ENCODE data around the gene C14orf180.

C14orf180 gene

DNA sequence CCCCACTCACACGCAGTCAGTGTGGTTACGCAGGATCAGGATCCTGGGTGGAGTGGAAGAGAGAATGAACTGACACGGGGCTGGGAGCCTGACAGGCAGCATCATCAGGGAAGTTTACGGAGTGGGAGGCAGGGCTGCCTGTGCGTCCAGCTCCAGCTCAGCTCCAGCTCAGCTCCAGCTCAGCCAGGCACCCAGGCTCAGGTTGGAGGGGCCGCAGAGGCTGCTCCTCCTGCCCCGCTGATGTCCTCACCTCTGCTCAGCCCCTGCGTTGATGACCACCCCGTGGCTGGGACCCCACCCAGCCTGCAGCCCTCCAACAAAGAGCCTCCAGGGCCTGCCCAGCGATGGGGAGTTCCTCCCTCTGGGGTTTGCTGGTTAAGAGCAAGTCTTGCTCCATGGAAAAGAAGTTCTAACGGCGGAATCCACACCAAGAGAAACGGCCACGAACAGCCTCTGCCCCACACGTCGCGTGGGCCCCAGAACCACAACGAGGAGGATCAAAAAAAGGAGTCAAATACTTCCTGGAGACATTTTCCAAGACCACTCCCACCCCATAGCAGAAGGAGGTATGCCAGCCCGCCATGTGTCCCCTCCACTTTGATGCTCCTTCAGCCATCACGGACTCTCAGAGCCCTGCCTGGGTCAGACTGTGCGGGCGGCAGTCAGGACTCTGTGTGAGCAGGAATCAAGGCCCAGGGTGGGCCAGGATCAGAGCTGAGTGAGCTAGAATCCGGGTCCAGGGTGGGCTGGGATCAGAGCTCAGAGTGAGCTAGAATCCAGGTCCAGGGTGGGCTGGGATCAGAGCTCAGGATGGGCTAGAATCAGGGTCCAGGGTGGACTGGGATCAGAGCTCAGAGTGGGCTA, 17.7 kb upstream of the C14orf180 start:
- no peak for DNase-seq (ENCODE audit: low spot score)

DNA sequence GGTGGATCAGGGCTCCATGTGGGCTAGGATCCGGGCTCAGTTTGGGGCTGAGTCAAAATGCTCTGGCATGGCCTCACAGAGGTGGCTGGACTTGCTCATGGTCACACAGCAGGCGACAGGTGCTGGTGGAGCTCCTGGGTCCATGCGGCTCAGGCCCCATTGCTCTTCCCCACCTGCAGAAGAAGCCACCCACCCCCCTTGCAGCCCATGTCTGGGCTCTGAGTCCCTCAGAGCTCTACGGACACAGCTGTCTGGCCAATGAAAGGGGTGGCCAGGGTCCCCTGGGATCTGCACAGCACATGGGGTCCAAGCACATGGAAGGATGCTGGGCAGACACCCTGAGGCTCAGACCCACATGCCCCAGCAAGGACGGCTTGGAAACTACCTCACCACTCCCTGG, 17.0 kb upstream of the C14orf180 start:
- no peak for DNase-seq (ENCODE audit: low spot score)

- DNase-seq (ENCODE audit: low spot score), result no peak
Observed at GRCh38 chr14:104563191-104563741, 16.3 kb upstream of the C14orf180 start.

DNA sequence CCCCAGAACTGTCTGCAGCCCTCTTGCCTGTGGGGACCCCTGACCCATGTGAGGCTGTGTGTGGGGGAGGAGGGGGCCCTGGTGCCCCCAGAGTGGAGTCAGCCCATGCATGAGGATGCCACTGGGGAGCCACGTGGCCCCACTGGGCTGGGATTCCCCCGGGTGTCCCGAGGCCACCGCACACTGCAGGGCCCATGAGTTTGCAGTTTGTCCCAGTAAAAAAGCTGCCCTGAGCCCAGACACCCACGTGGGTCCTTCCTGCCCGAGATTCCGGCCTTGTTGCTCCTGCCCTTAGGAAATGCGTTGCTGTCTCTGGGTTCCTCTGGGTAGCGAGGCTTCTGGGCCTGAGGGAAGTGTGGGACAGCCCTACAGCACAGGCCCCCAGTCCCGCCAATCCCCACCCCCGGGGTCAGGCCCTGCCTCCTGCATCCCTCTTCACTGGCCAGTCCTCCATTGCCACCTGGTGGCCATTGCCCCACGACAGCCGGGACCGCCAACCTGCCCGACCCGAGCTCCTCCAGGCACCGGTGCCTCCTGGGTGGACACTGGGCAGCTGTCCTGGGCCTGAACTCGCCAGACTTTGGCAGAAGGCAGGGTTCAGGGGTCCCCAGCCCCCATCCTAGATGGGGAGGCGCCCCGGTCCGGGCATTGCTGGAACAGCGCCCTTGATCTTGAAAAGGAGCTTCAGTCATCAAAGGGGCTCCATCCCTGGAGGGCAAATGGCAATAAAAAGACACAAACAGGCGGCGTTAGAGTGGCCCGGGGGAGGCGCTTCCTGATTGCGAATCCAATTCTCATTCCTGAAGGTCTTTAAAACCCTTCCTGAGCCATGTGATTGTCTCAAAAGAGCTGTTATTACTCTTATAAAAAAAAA, 15.6 kb upstream of the C14orf180 start:
- peak; percentile 77 for DNase-seq (ENCODE audit: low spot score)

- no peak for DNase-seq (ENCODE audit: low spot score)
Observed at GRCh38 chr14:104564744-104565679, 14.6 kb upstream of the C14orf180 start.

DNA sequence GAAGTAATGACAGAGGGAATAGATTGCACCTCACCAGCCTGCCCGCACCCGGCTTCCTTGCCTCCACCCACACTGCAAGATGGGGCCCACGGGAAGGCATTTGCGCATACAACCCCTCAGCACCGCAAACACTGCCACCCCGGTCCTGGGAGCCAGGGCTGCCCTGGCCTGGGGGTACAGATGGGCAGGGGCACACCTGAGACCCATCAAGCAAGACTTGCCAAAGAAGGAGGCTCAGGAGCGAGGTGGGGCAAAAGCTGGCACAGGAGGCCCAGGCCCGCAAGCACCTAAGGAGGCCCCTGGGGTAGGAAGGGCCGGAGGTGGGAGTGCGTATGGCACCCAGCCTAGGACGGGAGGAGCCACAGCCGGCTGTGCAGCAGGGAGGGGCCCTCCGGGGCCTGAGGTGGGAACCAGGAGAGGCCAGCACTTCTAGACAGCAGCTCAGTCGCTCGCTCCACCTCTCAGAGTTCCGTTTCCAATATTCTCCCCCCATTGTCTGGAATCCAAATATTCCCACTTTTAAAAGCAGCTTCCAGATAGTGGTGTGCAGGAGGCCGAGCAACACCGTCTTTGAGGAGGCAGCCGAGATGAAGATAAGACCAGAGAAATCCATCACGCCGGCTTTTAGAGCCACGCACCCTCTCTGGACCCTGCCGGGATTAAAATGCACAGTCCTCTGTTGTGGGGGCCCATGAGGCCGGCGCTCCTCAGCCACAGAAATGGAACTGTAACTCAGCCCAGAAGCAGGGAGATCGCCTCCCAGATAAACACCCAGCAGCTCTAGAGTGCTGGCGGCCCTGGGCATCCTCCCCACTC, 12.2 kb upstream of the C14orf180 start:
- DNase-seq (ENCODE audit: low spot score), result no peak

GRCh38 chr14:104567957-104568225, 11.7 kb upstream of the C14orf180 start:
- no peak for DNase-seq (ENCODE audit: low spot score)

DNA sequence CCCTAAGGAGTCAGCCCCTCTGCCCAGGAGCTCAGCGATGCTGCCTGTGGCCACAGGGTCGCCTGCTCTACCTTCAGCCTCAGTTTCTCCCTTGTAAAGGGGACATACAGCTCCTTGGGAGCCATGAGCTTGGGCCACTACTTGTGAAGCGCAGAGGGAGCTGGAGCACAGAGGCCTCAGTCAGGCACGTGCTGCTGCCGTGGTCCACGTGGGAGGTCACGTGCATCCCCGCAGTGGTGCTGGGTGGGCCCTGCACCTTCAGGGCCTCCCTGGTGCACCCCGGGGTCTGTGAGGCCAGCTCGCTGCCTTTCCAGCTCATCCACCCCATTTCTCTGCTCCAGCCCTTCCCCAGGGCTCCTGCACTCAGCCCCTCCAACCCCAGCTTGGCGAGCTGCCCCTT, 10.9 kb upstream of the C14orf180 start:
- DNase-seq (ENCODE audit: low spot score), result no peak

DNA sequence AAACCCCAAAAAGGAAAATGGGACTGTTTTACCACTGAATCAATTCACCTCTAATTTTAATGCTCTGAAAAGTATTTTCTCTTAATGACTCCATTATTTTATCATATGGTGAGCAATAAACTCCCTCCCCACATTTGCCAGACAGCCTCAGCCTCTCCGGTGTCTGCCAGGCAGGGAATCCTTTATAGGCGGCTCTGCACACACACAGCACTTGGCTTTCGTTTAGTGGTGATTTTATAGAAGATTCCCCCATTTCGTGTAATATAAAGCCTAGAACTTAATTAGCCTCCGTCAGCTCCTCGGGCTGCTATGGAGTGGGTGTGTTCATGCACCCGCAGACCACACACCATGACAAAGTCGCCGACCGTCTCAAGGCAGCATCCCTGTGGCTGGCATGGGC, 10.1 kb upstream of the C14orf180 start:
- no peak for DNase-seq (ENCODE audit: low spot score)

GRCh38 chr14:104571246-104571645, 8.3 kb upstream of the C14orf180 start:
- DNase-seq (ENCODE audit: low spot score), result no peak

DNA sequence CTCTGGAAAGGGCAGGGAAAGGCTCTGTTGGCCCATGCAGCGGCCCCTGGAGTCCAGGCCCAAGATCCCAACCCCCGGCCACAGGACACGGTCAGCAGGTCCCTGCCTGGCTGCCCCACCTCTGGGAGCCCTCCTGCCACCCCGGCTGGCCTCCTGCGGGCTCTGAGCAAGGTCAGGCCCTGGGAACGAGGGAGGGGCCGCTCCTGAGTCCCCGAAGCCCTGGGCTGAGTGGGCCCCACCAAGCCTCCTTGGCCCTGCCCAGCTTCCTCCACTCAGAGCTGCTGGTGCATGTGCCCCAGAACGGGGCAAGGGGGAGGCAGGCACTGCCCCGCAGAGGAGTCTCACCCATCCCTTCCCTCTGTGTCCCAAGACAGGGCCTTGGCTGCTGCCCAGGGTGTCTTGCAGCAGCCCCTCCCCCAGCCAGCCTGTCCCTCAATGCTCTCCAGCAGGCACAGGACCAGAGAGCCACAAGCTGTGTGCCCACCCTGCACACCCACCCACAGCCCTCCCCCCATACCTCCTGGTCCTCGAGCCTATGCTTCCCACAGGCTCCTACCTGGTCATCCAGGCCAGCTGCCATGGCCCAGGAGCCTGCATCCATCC, 7.4 kb upstream of the C14orf180 start:
- no peak for DNase-seq (ENCODE audit: low spot score)

DNA sequence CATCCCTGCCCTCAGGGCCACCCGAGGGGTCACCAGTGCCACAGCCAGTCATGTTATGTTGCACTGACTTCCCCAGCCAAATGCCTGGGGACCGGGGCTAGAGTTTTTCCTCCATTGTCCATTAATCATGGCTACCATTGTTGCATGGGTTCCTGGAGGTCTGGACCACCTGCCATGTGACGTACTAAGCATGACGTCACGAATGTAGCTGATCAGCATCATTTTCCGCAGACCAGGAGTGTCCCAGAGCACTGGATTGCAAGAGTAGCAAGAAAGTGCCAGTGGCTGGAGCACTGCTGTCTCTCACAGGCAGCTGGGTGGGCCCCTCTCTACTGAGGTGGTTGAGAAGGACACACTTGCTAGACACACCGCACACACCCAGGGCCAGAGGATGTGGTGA, 6.9 kb upstream of the C14orf180 start:
- DNase-seq (ENCODE audit: low spot score), result no peak

DNA sequence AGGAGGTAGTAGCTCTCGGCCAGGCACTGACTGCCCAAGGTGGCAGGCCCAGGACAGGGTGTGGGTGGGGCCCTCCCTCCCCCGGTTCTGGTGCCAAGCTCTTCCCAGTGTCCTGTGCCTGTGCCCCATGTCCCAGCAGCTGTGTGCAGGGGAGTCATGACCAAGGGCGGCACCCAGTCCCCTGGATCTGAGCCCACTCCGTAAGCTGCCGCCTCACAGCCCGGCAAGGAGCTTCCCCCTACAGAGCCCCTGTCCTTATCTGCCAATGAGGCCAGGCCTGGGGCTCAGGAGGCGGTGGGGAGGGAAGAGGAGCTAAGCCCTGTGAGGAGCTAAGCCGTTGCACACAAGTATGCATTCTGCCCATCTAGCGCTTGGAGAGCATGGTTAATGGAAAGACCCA, 5.6 kb upstream of the C14orf180 start:
- DNase-seq (ENCODE audit: low spot score), result no peak

DNA sequence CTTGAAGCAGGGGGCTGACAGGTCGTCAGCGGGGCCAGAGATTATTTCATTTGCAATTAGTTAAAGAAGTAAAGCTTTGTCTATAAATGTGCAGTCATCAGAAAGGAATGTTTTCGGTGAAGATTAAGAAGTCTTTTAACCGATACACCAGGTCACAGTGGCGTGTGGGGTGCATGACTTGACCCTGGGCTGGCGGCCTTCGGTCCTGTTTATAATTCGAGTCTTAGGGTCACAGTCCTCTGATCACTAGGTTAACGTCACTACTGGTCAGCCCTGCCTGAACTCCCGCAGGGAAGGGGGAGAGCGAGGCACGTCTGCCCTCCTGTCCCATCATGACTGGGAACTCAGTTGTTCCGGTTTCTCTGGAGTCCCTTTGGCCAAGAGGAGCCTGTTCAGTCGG, 5.0 kb upstream of the C14orf180 start:
- no peak for DNase-seq (ENCODE audit: low spot score)

DNA sequence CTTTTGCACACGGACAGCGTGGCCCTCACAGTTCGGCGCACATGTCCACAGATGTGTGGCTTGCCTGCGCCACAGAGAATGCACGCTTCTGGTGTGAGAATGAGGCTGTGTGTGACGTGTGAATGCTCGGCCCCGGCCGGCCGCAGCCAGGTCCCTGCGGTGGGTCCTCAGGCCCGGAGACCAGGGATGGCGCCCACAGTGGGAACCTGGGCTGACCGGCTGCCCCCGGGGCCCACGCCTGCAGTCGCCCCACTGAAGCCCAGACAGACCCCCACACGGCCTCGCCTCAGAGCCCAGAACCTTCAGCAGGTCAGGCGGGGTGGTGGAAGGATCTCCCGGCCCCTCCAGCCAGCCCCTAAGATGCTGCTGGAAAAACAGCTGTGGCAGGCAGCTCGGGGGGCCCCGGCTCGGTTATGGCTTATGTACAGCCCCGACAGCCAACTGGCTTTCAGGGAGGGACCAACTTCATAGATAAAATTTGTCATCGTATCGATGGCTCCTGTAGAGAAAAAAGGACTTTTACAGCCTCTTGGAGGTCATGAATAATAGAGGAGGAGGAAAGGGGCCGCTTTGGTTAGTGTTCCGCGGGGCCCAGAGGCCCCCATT, 4.5 kb upstream of the C14orf180 start:
- no peak for DNase-seq (ENCODE audit: low spot score)

DNA sequence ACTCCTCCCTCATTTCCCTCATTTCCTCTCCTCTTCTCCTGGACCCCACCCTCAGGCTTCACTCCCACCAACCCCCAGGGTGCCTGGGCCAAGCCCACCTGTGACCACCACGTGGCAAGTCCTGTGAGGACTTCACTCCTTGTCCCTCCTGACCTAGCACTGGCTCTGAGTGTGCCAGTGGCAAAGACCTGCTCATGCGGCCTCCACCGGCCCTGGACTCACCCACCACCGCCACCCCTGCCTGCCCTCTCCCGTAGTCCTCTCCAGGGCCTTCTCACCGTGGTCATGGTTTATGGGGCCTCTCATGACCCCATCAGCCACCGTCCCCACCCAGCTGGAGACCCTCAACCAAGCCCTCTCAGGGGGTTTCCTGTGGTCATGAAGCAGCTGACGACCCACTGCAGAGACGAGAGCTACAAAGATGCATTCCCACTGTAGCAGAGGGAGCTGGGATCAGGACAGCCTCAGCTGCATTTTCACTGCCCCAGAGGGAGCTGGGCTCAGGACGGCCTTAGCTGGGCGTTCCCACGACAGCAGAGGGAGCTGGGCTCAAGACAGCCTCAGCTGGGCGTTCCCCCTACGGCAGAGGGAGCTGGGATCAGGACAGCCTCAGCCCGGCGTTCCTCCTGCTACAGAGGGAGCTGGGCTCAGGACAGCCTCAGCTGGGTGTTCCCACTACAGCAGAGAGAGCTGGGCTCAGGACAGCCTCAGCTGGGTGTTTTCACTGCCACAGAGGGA, 3.2 kb upstream of the C14orf180 start:
- no peak for DNase-seq (ENCODE audit: low spot score)

DNA sequence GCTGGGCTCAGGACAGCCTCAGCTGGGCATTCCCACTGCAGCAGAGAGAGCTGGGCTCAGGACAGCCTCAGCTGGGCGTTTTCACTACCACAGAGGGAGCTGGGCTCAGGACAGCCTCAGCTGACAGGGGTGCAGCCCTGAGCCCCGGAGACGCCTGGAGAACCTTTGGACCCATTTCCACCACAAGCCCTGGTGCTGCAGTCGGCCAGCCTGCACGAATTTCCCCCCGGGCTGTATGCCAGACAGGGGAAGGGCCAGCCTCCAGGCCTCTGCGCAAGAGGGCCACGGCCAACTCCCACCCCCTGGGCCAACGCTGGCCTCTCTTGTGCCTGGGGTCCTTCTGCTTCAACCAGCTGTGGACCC, 2.6 kb upstream of the C14orf180 start:
- DNase-seq (ENCODE audit: low spot score), result no peak

DNA sequence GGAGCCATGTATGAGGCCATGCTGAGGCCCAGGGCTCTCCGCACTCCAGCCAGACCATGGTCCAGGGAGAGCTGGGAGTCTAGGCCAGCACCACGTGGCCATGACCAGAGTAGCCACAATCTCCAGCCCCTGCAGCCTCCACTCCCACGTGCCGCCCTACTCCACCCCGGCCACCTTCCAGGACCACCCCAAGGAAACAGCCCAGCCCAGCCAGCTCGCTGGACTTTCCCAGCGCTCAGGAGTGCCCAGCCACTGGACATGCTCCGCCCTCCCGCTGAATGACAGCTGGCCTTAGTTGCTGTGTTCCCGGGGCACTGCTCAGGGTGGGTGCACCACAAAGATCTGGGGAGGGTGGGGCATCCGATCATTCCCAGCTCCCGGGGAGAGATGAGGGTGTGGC, 2.1 kb upstream of the C14orf180 start:
- no peak for DNase-seq (ENCODE audit: low spot score)

DNA sequence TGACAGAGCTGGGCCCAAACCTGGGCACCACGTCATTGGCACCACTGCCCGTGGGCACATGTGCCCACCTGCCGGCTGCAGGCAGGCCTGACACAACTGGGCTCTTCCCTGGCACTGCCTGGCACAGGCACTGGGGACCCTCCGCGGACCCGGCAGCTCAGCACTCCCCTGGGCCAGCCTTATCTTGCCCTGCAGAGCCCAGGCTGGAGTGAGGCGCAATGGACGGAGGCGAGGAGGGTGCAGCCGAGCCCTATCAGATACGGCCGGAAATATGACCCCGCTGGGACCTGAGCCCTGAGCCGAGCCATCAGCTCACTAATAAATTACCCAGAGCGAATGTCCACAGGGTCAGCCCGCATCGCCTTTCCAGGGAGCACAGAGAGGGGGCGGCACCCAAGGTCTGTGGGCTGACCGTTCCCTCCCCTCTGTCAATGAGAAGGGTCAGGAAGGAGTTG, 1.7 kb upstream of the C14orf180 start:
- no peak for DNase-seq (ENCODE audit: low spot score)

DNA sequence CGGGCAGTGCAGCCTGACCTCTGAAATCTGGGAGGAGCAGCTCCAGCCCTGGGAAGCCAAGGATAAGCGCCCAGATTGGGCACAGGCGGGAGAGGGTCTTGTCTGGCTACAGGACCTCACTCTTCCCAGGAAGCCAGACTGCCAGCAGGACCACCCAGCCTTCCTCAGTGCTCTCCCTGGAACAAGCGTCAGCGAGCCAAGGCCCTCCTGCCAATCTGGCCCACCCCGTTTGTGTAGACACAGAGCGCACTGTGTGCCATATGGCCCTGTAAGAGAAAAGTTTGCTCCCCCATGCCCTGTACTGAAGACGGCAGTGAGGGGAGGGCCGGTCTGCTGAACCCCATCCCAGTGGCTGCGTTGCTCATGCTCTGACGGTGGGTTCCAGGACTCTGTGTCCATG, 1.2 kb upstream of the C14orf180 start:
- no peak for DNase-seq (ENCODE audit: low spot score)

All from Ammon's horn (tissue), 1 donor.